ENCODE results near the gene SOX5.

SOX5 gene

DNA sequence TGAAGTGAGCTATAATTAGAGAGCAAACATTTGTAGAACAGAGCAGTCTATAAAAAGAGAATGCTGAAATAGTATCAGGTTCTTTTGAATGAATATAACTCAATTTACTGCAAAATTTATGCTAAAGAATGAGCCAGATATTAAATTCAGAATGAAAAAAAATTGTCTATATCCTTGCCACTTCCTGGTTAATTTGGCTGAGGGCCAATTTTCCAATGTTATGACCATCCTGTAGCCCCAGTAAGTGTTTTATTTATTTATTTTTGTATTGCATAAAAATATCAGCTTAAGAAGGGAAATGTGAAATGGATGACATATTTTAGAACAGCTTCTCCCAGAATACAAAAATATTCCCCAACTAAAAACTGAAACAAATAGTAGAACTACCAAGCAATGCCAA lies 263.4 kb downstream of the SOX5 start:
- no peak for DNase-seq (ENCODE audit: low spot score)

DNA sequence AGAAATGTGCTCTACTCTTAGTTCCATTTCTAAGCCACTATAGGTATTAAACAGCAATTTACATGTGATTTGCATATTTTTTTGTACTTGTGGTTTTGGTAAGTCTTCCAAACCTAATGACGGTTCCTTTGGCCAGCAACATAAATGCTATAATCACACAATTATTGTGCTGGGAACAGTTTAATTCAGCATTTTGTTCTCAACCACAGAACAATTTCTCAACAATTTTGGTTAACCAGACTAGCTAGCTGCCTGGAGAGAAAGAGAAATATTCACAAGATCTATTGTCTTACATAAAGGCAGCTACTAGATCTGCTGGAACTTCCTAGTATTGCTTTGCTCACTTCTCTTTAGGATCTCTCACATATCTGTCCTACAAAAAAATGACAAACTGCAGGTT lies 265.3 kb downstream of the SOX5 start:
- no peak for DNase-seq (ENCODE audit: low spot score)

GRCh38 chr12:23681237-23681636 lies 268.2 kb downstream of the SOX5 start:
- DNase-seq (ENCODE audit: low spot score) = no peak

DNA sequence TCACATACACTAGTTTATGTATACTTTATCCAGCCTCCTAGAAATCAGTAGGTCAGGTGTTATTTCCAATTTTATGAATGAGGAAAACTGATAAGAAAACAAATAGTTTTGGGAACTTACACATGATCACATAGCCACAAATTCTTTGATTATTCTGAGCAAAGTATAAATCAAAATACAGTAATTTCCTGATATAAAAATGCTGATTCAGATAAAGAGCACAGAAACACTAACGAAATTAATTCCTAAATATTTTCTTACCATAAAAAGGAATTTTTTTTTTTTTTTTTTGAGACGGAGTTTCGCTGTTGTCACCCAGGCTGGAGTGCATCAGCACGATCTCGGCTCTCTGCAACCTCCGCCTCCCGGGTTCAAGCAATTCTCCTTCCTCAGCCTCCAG lies 275.4 kb downstream of the SOX5 start:
- no peak for DNase-seq (ENCODE audit: low spot score)

DNA sequence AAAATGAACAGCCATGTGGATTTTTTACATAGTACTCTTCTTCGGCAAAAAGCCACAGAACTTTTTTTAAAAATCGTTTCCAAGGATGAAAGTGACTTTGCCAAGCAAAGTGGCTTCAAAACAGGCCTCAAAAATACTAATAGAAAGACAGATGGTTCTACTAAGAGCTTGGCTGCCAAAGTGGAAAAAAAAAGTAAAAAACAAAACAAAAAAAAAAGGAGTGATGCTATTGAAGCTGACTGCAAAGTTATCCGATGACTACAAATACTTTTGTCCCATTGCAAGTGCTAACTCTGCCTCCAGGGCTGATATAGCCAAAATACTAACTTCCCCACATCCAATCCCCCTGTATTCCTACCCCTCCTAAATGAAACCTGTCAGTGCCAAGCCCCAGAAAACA lies 277.6 kb downstream of the SOX5 start:
- no peak for DNase-seq (ENCODE audit: low spot score)

DNA sequence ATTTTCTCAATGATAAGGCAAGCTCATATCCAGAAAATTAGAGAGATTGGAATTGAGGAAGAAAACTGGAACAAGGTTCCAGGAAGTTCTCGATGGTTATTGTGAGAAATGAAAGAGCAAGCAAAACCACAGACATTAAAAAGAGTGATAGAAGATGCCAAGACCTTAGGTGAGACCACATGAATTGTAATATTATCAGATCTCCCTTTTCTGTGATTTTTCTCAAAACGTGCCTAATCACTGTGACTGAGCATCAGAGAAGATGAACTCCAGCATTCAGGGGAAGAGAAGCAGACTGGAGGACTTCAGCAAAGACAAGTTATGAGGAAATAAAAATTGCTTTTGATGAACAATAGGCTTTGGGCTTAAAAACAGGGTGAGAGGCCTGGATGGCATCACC lies 278.8 kb downstream of the SOX5 start:
- no peak for DNase-seq (ENCODE audit: low spot score)

DNA sequence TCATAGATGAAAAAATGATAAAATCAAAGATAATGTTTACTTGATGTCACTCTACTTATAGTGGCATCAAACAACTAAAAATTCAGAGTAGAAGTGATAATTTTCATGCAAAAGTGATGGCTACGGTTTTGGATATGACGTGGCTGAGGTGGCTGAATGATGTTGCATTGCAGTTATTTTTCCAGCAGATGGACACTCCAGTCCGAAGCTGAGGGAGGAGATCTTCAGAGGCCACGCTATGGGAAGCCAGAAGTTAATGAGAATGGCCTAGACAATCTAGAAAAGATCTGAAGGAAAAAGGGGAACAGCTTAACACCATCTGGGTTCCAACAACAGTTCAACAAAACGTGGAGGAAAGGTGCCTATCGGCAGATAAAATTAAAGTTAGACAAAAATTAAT lies 279.8 kb downstream of the SOX5 start:
- DNase-seq (ENCODE audit: low spot score) = no peak

- no peak for DNase-seq (ENCODE audit: low spot score)
Observed at GRCh38 chr12:23666866-23667265, 282.6 kb downstream of the SOX5 start.

DNA sequence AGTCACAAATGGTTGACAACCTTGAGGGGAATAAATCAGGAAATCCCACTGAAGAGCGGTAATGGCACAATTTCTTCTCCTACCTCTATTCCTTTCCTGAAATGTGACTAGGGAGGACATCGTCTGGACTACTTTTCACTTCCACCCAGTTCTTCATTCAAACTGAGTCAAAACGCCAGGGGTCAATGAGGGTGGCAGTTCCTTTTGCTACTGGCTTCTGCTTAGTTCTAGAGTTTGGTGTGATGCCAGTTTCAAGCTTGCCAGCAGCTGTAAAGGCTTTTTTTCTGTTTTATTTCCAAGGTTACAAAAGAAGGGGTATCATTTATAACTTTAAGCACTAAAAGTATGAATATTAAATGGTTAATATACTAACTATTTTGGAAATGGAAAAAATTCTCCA lies 286.5 kb downstream of the SOX5 start:
- no peak for DNase-seq (ENCODE audit: low spot score)

GRCh38 chr12:23659131-23659530 lies 290.3 kb downstream of the SOX5 start:
- no peak for DNase-seq (ENCODE audit: low spot score)

DNA sequence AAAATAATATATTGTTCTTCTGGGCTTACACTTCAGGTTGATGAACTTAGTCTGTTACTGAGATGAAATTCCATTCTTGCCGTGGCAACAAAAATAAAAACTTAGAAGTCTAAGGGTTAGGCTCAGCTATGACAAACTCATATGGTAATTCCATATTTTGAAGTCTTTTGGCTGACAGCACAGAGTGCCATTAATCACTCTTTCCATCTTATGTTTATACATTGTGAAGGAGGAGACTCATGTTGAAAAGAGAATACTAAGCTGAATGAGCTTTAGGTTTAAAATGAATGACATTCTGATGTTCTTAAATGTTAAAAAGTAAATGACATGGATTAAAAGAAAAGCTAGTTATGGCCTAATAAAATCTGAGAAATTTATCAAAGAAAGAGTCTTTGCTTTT lies 291.9 kb downstream of the SOX5 start:
- no peak for DNase-seq (ENCODE audit: low spot score)

- no peak for DNase-seq (ENCODE audit: low spot score)
Observed at GRCh38 chr12:23655884-23656283, 293.6 kb downstream of the SOX5 start.

DNA sequence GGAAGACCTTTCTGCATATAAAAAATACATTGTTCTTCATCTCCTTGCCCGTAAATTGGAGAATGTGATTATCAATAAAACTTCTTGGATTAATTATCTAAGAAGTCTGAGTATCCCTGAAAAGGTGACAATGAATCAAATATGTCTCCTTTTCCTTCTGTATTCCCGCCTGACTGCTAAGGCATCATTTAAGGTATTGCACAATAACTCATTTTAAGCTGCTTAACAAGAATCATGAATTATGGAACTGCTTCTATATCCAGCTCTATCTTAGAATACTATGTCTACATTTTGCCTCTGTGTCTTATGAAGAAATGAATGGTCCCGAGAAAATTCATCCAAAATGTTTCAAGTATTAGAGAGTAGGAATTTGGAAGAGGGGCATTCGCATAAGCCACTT lies 294.4 kb downstream of the SOX5 start:
- no peak for DNase-seq (ENCODE audit: low spot score)

DNA sequence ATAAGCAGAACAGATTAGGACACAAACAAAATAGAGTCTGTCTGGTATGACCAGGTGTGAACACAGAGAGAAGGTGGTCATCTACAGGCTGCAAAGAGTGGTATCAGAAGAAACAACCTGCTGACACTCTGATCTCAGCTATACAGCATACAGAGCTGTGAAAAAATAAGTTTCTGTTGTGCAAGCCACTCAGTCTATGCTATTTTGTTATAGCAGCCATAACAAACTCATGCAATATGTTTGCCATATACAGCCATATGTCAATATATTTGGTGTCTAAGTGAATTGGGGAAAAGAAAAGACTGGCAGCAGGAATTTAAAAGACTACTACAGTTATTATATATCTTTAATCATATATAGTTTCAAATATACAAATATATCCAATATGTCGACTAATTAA lies 300.9 kb downstream of the SOX5 start:
- no peak for DNase-seq (ENCODE audit: low spot score)

- no peak for DNase-seq (ENCODE audit: low spot score)
Observed at GRCh38 chr12:23640754-23641153, 308.7 kb downstream of the SOX5 start.

- DNase-seq (ENCODE audit: low spot score) = no peak
Observed at GRCh38 chr12:23634344-23634743, 315.1 kb downstream of the SOX5 start.

DNA sequence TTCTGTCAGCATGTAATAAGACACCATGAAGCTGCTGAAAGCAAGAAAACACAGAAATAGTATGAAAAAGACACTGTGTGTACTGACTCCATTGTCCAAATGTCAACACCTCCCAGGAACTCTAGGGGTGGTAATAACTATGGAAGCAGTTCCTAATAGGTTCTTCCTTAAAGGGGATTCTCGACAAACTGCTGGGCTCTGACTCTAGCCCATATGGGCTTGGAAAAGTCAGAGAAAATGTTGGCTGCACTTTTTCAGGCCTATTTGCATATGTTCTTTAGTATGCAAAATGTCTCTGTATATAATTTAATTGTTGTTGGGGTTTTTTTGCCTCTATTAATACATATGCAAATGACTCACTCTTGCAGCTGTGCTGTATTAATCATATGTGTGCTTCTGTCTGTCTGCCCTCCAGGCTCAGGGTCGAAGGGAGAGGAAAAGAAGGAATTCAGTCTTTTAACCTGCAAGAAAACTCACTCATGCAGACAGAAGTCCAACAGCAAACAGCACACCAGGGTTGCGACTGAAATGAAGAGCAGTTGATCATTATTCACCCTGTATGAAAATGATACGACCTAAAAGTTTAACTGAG lies 317.6 kb downstream of the SOX5 start:
- no peak for DNase-seq (ENCODE audit: low spot score)

- DNase-seq (ENCODE audit: low spot score) = no peak
Observed at GRCh38 chr12:23630524-23630923, 318.9 kb downstream of the SOX5 start.

DNA sequence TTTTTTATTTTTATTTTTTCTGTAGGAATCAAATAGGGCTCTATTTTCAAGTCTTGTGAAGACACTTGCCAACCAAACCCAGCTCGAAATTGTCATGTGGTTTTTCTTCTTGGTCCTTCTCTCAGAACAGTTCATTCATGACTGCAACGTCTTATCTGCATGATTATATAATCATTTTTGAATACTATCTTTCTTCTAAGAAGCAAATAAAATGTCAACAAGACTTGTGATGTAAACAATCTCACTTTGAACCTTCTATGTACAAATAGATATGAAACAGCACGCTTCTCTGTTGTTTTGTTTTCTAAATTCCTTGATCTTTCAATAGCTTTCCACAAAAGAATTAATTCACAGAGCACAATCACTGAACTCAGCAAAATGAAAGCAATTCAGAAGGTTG lies 320.7 kb downstream of the SOX5 start:
- DNase-seq (ENCODE audit: low spot score) = no peak

DNA sequence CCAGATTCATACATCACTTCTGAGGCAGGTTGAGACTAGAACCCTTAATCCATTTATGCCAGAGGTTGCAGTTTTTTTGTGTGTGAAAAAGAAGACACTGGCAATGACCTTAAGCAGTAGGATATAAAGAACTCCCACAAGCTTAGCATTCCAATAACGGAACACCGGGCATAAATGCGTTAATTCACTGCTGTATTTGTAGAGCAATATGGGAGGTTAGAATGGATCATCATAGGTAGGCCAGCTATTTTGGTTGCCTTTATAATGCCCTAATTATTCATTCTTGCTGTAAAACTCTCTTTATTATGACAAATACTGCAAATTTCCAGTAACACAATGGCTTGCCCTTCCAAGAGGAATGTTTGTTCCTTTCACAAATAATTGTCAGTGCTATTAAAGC lies 322.7 kb downstream of the SOX5 start:
- no peak for DNase-seq (ENCODE audit: low spot score)

GRCh38 chr12:23621900-23622299 lies 327.6 kb downstream of the SOX5 start:
- no peak for DNase-seq (ENCODE audit: low spot score)

DNA sequence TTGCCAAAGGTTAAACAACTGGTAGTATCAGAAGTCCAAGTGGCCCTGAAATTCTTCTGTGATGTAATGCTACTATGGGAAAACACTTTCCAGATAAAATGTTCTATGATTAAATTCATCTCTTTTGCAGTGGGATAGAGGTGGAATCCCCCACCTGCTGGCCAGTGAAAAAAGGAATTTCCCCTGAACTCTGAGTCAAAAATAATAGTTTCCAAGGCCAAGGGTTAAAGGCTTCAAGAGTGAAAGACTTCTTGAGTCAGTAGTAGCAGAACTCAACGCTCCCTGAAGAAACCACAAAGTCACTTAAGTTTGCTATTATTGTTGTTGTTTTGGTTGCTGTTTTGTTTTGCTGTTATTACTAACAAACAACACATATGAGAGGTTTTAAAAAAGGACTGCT lies 330.8 kb downstream of the SOX5 start:
- DNase-seq (ENCODE audit: low spot score) = no peak

GRCh38 chr12:23617749-23618148 lies 331.7 kb downstream of the SOX5 start:
- DNase-seq (ENCODE audit: low spot score) = no peak

DNA sequence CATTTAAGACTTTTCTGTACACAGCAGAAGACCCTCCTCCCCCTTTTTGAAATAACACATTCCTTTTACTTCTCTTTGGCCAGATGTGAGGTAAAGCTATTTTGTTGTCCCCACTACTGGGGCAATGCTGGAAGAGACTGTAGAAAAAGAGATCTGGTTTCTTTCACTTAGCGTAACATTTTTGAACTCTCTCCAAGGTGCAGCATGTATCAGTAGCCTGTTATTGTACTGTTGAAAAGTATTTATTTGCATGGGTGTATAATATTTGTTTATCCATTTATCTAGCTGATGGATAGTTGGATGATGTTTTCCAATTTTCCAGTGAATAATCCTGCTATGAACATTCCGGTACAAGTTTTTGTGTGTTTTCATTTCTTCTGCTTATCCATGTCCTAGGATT lies 335.2 kb downstream of the SOX5 start:
- no peak for DNase-seq (ENCODE audit: low spot score)

GRCh38 chr12:23611320-23611719 lies 338.1 kb downstream of the SOX5 start:
- DNase-seq (ENCODE audit: low spot score) = no peak

All from activated CD4-positive, alpha-beta T cell treated with anti-CD3 and anti-CD28 coated beads, Interleukin-2, Interleukin-4, amounts not matched to agents 100 ng/mL and 50 ng/mL, durations not matched to agents 16 hours and 8 hours (primary cell).